H9 (cell line): ENCODE results near the gene CDR2L. TPM values are rescaled to one million over a fixed set of nuclear protein-coding genes. Genes with fewer than 3 reads are reported as not detected.

Experiments
- DNase-seq: peaks from one replicate; pipeline ENCODE4 v3.0.0-alpha.2; 2017
- H2AFZ ChIP-seq: one replicate; pipeline ENCODE4 v1.6.1; 2013; ENCODE audit warnings: mild to moderate bottlenecking, low read length, control low read depth, moderate library complexity
- H2AK5ac ChIP-seq: 2 replicates; pipeline ENCODE4 v1.6.1; 2013; ENCODE audit warnings: low read length, control low read depth, mixed read lengths; ENCODE audit not compliant: insufficient read length
- H2BK120ac ChIP-seq: one replicate; pipeline ENCODE4 v1.6.1; 2013; ENCODE audit warnings: low read depth, mild to moderate bottlenecking, low read length, control low read depth, inconsistent platforms; ENCODE audit not compliant: poor library complexity, severe bottlenecking
- H2BK12ac ChIP-seq: 2 replicates; pipeline ENCODE4 v1.6.1; 2013; ENCODE audit warnings: low read length, control low read depth, mixed read lengths, low read depth; ENCODE audit not compliant: insufficient read length
- H2BK15ac ChIP-seq: 2 replicates; pipeline ENCODE4 v1.6.1; 2013; ENCODE audit warnings: low read depth, low read length, control low read depth
- H2BK20ac ChIP-seq: one replicate; pipeline ENCODE4 v1.6.1; 2013; ENCODE audit warnings: low read depth, mild to moderate bottlenecking, low read length, control low read depth, inconsistent platforms; ENCODE audit not compliant: poor library complexity, severe bottlenecking
- H2BK5ac ChIP-seq: 2 replicates; pipeline ENCODE4 v1.6.1; 2013; ENCODE audit warnings: low read length, control low read depth, mixed read lengths; ENCODE audit not compliant: insufficient read length
- H3K14ac ChIP-seq: 2 replicates; pipeline ENCODE4 v1.6.1; 2013; ENCODE audit warnings: low read length, control low read depth; ENCODE audit not compliant: insufficient read depth
- H3K18ac ChIP-seq: 2 replicates; pipeline ENCODE4 v1.6.1; 2013; ENCODE audit warnings: low read depth, mild to moderate bottlenecking, mixed read lengths, low read length, control low read depth; ENCODE audit not compliant: insufficient read length
- H3K23ac ChIP-seq: 2 replicates; pipeline ENCODE4 v1.6.1; 2013; ENCODE audit warnings: low read length, control low read depth, mixed read lengths, low read depth; ENCODE audit not compliant: insufficient read length
- H3K23me2 ChIP-seq: 2 replicates; pipeline ENCODE4 v1.6.1; 2013; ENCODE audit warnings: low read depth, mild to moderate bottlenecking, mixed read lengths, low read length, control low read depth; ENCODE audit not compliant: insufficient read length, poor library complexity, severe bottlenecking
- H3K27ac ChIP-seq: 2 replicates; pipeline ENCODE4 v1.5.1; 2013; ENCODE audit warnings: low read length, control low read depth, mixed read lengths, low read depth; ENCODE audit not compliant: insufficient read length
- H3K27me3 ChIP-seq: 2 replicates; pipeline ENCODE4 v1.6.1; 2013; ENCODE audit warnings: low read length, control low read depth, inconsistent platforms; ENCODE audit not compliant: insufficient read depth
- H3K4ac ChIP-seq: 2 replicates; pipeline ENCODE4 v1.6.1; 2013; ENCODE audit warnings: low read depth, mild to moderate bottlenecking, control low read depth, inconsistent platforms, low read length, moderate library complexity
- H3K4me1 ChIP-seq: 2 replicates; pipeline ENCODE4 v1.6.1; 2013; ENCODE audit warnings: low read length, control low read depth, inconsistent platforms; ENCODE audit not compliant: insufficient read depth
- H3K4me2 ChIP-seq: 2 replicates; pipeline ENCODE4 v1.6.1; 2013; ENCODE audit warnings: low read length, control low read depth, mixed read lengths; ENCODE audit not compliant: insufficient read length, insufficient read depth
- H3K56ac ChIP-seq: 2 replicates; pipeline ENCODE4 v1.6.1; 2013; ENCODE audit warnings: low read depth, mild to moderate bottlenecking, mixed read lengths, low read length, control low read depth; ENCODE audit not compliant: insufficient read length
- H3K79me1 ChIP-seq: 2 replicates; pipeline ENCODE4 v1.6.1; 2013; ENCODE audit warnings: low read depth, mild to moderate bottlenecking, moderate library complexity, low read length, control low read depth, inconsistent platforms; ENCODE audit not compliant: insufficient read depth, poor library complexity, severe bottlenecking
- H3K79me2 ChIP-seq: 2 replicates; pipeline ENCODE4 v1.6.1; 2013; ENCODE audit warnings: low read length, control low read depth, inconsistent platforms; ENCODE audit not compliant: insufficient read depth
- H3K9ac ChIP-seq: 2 replicates; pipeline ENCODE4 v1.6.1; 2013; ENCODE audit warnings: low read length, control low read depth, mixed read lengths; ENCODE audit not compliant: insufficient read length; ENCODE audit errors: extremely low read depth
- H3K9me3 ChIP-seq: one replicate; pipeline ENCODE4 v1.6.1; 2013; ENCODE audit warnings: low read depth, low read length, inconsistent platforms; ENCODE audit not compliant: control insufficient read depth
- H3T11ph ChIP-seq: one replicate; pipeline ENCODE4 v1.6.1; 2013; ENCODE audit warnings: mild to moderate bottlenecking, low read length, control low read depth, inconsistent platforms
- H4K20me1 ChIP-seq: one replicate; pipeline ENCODE4 v1.6.1; 2013; ENCODE audit not compliant: control insufficient read depth, insufficient read length, insufficient read depth
- H4K5ac ChIP-seq: 2 replicates; pipeline ENCODE4 v1.6.1; 2013; ENCODE audit warnings: low read depth, mild to moderate bottlenecking, mixed read lengths, low read length, control low read depth; ENCODE audit not compliant: insufficient read length
- H4K8ac ChIP-seq: replicated peaks from 2 replicates; pipeline ENCODE4 v1.6.1; 2013; ENCODE audit warnings: low read length, control low read depth, mixed read lengths, low read depth; ENCODE audit not compliant: insufficient read length
- H4K91ac ChIP-seq: 2 replicates; pipeline ENCODE4 v1.6.1; 2013; ENCODE audit warnings: low read depth, mild to moderate bottlenecking, moderate library complexity, mixed read lengths, low read length, control low read depth; ENCODE audit not compliant: insufficient read length
- H3K27ac Mint-ChIP-seq, 3 experiments: 2 replicates in 2 of 3; 3 replicates in 1 of 3; pipeline ENCODE4 v1.8.0; 2020 to 2021; ENCODE audit warnings: mixed read lengths in 3 of 3, mild to moderate bottlenecking in 1 of 3, moderate library complexity in 1 of 3
- H3K27me3 Mint-ChIP-seq: 2 replicates; pipeline ENCODE4 v1.8.0; 2021; ENCODE audit warnings: low read depth, mild to moderate bottlenecking, moderate library complexity, mixed read lengths
- H3K36me3 Mint-ChIP-seq, 3 experiments: 2 replicates in 2 of 3; 3 replicates in 1 of 3; pipeline ENCODE4 v1.8.0; 2020 to 2021; ENCODE audit warnings: low read depth in 3 of 3, mixed read lengths in 3 of 3; ENCODE audit not compliant: insufficient read depth in 1 of 3
- H3K4me1 Mint-ChIP-seq, 2 experiments: 2 replicates each; pipeline ENCODE4 v1.8.0; 2020; ENCODE audit warnings: mixed read lengths in 2 of 2
- H3K4me3 Mint-ChIP-seq, 2 experiments: 2 replicates in 1 of 2; 3 replicates in 1 of 2; pipeline ENCODE4 v1.8.0; 2020 to 2021; ENCODE audit warnings: mild to moderate bottlenecking in 2 of 2, mixed read lengths in 2 of 2, moderate library complexity in 1 of 2
- H3K9me3 Mint-ChIP-seq, 2 experiments: 2 replicates in 1 of 2; 3 replicates in 1 of 2; pipeline ENCODE4 v1.8.0; 2020; ENCODE audit warnings: mild to moderate bottlenecking in 2 of 2, mixed read lengths in 2 of 2, moderate library complexity in 1 of 2
- CTCF ChIP-seq: fragments of 200-600 bp; sonication (generic); conservative IDR thresholded peaks from 3 replicates; pipeline ENCODE4 v1.8.0; 2021; ENCODE audit warnings: antibody characterized with exemption, mild to moderate bottlenecking
- WGBS: extraction: QIAGEN DNeasy Blood & Tissue Kit; methylation state at CpG from one replicate; pipeline ENCODE4 v1.1.7; 2013; ENCODE audit warnings: missing lambda C conversion rate, low lambda C conversion rate, mixed read lengths; ENCODE audit not compliant: insufficient read length; ENCODE audit errors: extremely low coverage; 5-methylcytosine and 5-hydroxymethylcytosine counted together
- total RNA-seq: library from RNA; stranded (reverse); gene quantifications from 2 replicates; pipeline ENCODE4 v1.2.1, GENCODE V29; 2021

The CDR2L gene
- total RNA-seq, 1 experiment from 2014 or later = 23.3 TPM

- no peak for TF ChIP-seq CTCF
- no peak overlapping the region for H3K4me3 Mint-ChIP-seq
- DNase-seq = no peak
- no CpG with 5 or more reads among the region's 8 CpGs for WGBS
- peaks cover 2% of the 10 kb centered on the region for H3K23me2 ChIP-seq
- no peaks in the 10 kb centered on the region for H4K20me1 ChIP-seq
- H2AFZ ChIP-seq = no peak overlapping the region
- H3K27ac Mint-ChIP-seq = no peak overlapping the region
- no peaks in the 10 kb centered on the region for H3K9me3 Mint-ChIP-seq
- H4K5ac ChIP-seq = no peak overlapping the region
- H3K4me2 ChIP-seq = no peak overlapping the region
- H3K4me1 ChIP-seq = no peaks in the 10 kb centered on the region
- H3K79me2 ChIP-seq = no peaks in the 10 kb centered on the region
- no peak overlapping the region for H3K9ac ChIP-seq
- no peak overlapping the region for H2BK12ac ChIP-seq
- no peak overlapping the region for H2AK5ac ChIP-seq
- H3K27me3 ChIP-seq = no peaks in the 10 kb centered on the region
- peaks cover 30% of the 10 kb centered on the region for H3K27me3 Mint-ChIP-seq
- no peak overlapping the region for H3K4ac ChIP-seq
- H3K56ac ChIP-seq = no peak overlapping the region
- no peak overlapping the region for H4K8ac ChIP-seq
- H3K36me3 Mint-ChIP-seq = no peaks in the 10 kb centered on the region
- H2BK20ac ChIP-seq = no peak overlapping the region
- H3K4me1 Mint-ChIP-seq = peaks cover 11 to 22% of the 10 kb centered on the region in 2 experiments
- H3K14ac ChIP-seq = no peak overlapping the region; the same call in 1 of the 2 replicates
- no peak overlapping the region for H3K27ac ChIP-seq
- H3K9me3 ChIP-seq = no peaks in the 10 kb centered on the region
- H3K23ac ChIP-seq = no peak overlapping the region
- H3K79me1 ChIP-seq = no peaks in the 10 kb centered on the region
- H3K18ac ChIP-seq = no peak overlapping the region
- H2BK15ac ChIP-seq = no peak overlapping the region
- H2BK120ac ChIP-seq = no peak overlapping the region
- no peak overlapping the region for H4K91ac ChIP-seq
- no peak overlapping the region for H3T11ph ChIP-seq
- H2BK5ac ChIP-seq = no peak overlapping the region
These were observed 37.2 kb upstream of the CDR2L start for GRCh38 chr17:74950207-74950606.
